Testis (tissue), 3 donors: ENCODE measurements around the gene CAPZA2. TPM values are rescaled to one million over a fixed set of nuclear protein-coding genes. Genes with fewer than 3 reads are reported as not detected.
"Not testable (repeated sequence)": the region's sequence is repeated elsewhere in the genome, so short reads cannot be mapped to it uniquely, and the experiment has no call there.

ENCODE experiments used
- DNase-seq: peaks from one replicate; pipeline ENCODE4 v3.0.0-alpha.2; 2019
- H3K27ac ChIP-seq, 2 donors: fragments of 200-600 bp; sonication (generic); one replicate each; pipeline ENCODE4 v1.5.1; 2019
- H3K27me3 ChIP-seq: fragments of 200-600 bp; sonication (generic); one replicate; pipeline ENCODE4 v1.5.1; 2019
- H3K36me3 ChIP-seq: fragments of 200-600 bp; sonication (generic); one replicate; pipeline ENCODE4 v1.5.1; 2017; ENCODE audit warnings: low read depth; ENCODE audit errors: missing control alignments
- H3K4me1 ChIP-seq: fragments of 200-600 bp; sonication (generic); one replicate; pipeline ENCODE4 v1.5.1; 2019
- H3K4me3 ChIP-seq, 2 donors: fragments of 200-600 bp; sonication (generic); one replicate each; pipeline ENCODE4 v1.5.1; 2017 to 2019
- H3K9me3 ChIP-seq: fragments of 200-600 bp; sonication (generic); one replicate; pipeline ENCODE4 v1.5.1; 2017
- CTCF ChIP-seq, 3 experiments: fragments of 450-650 bp in 2 of 3; fragments of 200-600 bp in 1 of 3; sonication (generic) in 1 of 3; IDR thresholded peaks; one replicate each; pipeline ENCODE4 v1.5.1; 2016 to 2019; ENCODE audit warnings: antibody characterized with exemption in 3 of 3, mild to moderate bottlenecking in 2 of 3, moderate library complexity in 1 of 3
- POLR2A ChIP-seq: fragments of 450-650 bp; IDR thresholded peaks from one replicate; pipeline ENCODE4 v1.6.1; 2017; ENCODE audit warnings: antibody characterized with exemption, mild to moderate bottlenecking, moderate library complexity
- WGBS, 2 donors: methylation state at CpG; one replicate each; pipeline ENCODE4 v1.1.5; 2018; 5-methylcytosine and 5-hydroxymethylcytosine counted together
- intact Hi-C: fragments of 100-400 bp; cut with DNase I; formaldehyde crosslinking; loops from one replicate; pipeline ENCODE4 v1.15.1; 2023; ENCODE audit warnings: low total_unique reads
- polyA plus RNA-seq: library from polyadenylated mRNA; stranded (reverse); fragments of 350-450 nt; fragmentation: Illumina TruSeq; extraction: RNeasy Lipid Tissue Mini Kit (QIAGEN cat#74804); gene quantifications from one replicate; pipeline ENCODE4 v1.2.3, GENCODE V29; 2014; ENCODE audit warnings: low read depth, low replicate concordance; ENCODE audit not compliant: insufficient read depth
- total RNA-seq, 2 donors: library from RNA; depleted of rRNA; stranded (reverse); fragments of >200 nt; gene quantifications; one replicate each; pipeline ENCODE4 v1.2.3, GENCODE V29; 2016

Gene CAPZA2
- total and polyA plus RNA-seq, 3 donors from 2014 or later = 57.9 to 69.4 (median 69.4) TPM

- peak overlapping the region; percentile 68 to 99 for H3K27ac ChIP-seq
- WGBS, 2 donors = 48 to 72% methylated on average over 1 to 2 of the region's 2 CpGs
- no peaks in the 10 kb centered on the region for H3K36me3 ChIP-seq
- H3K9me3 ChIP-seq = no peaks in the 10 kb centered on the region
- DNase-seq = no peak
- peaks cover 23% of the 10 kb centered on the region for H3K4me1 ChIP-seq
- no peaks in the 10 kb centered on the region for H3K27me3 ChIP-seq
- H3K4me3 ChIP-seq = no peak overlapping the region
- TF ChIP-seq POLR2A (no peak), CTCF (IDR thresholded peaks at IDR 0.05) (no peak)
- intact Hi-C loops = no loop called here
Observed at GRCh38 chr7:116956477-116956804, 94.1 kb downstream of the CAPZA2 start.

- peaks cover 15% of the 10 kb centered on the region for H3K4me1 ChIP-seq
- 84 to 89% methylated on average over 2 of the region's 2 CpGs for WGBS, 2 donors
- no peak overlapping the region for H3K4me3 ChIP-seq
- intact Hi-C loops = no loop called here
- no peaks in the 10 kb centered on the region for H3K36me3 ChIP-seq
- no peak overlapping the region for H3K27ac ChIP-seq
- TF ChIP-seq CTCF (IDR thresholded peaks at IDR 0.05) = no peak
- H3K27me3 ChIP-seq = no peaks in the 10 kb centered on the region
- no peaks in the 10 kb centered on the region for H3K9me3 ChIP-seq
- DNase-seq = no peak
Observed at GRCh38 chr7:116957874-116958273, 95.5 kb downstream of the CAPZA2 start.

GRCh38 chr7:116961966-116962673 lies 99.7 kb downstream of the CAPZA2 start:
- DNase-seq, H3K27me3 ChIP-seq, H3K4me3 ChIP-seq, H3K27ac ChIP-seq, H3K36me3 ChIP-seq, H3K4me1 ChIP-seq, intact Hi-C loops, H3K9me3 ChIP-seq: not testable (repeated sequence)
- 89 to 92% methylated on average over 4 of the region's 4 CpGs for WGBS, 2 donors

GRCh38 chr7:116963234-116963633 lies 100.8 kb downstream of the CAPZA2 start:
- no peak overlapping the region for H3K27ac ChIP-seq
- no peak for TF ChIP-seq CTCF (IDR thresholded peaks at IDR 0.05)
- no peak for TF ChIP-seq POLR2A
- no peak for DNase-seq
- no peaks in the 10 kb centered on the region for H3K36me3 ChIP-seq
- intact Hi-C loops = no loop called here
- no peaks in the 10 kb centered on the region for H3K9me3 ChIP-seq
- no peaks in the 10 kb centered on the region for H3K4me1 ChIP-seq
- H3K27me3 ChIP-seq = no peaks in the 10 kb centered on the region
- H3K4me3 ChIP-seq = no peak overlapping the region

- intact Hi-C loops = no loop called here
Observed at GRCh38 chr7:116966601-116967000, 104.2 kb downstream of the CAPZA2 start.

More at GRCh38 chr7:116966601-116967000, 104.2 kb downstream of the CAPZA2 start:
- TF ChIP-seq CTCF (IDR thresholded peaks at IDR 0.05) (no peak), POLR2A (no peak)
- Histone ChIP-seq H3K27ac (no peak overlapping the region), H3K4me3 (no peak overlapping the region), H3K9me3 (no peaks in the 10 kb centered on the region), H3K27me3 (no peaks in the 10 kb centered on the region), H3K4me1 (no peaks in the 10 kb centered on the region), H3K36me3 (no peaks in the 10 kb centered on the region)
- DNase-seq = no peak
